Stimulated activated naive B cell treated with anti-CD40 and anti-IgM and Interleukin-4, amounts not matched to agents 10 μg/mL and 1 μg/mL and 100 μg/mL, for 72 hours (primary cell): ENCODE measurements around the gene COL10A1.
A peak's percentile ranks its signal among the peaks of the same experiment; 100 is the strongest.

ENCODE experiments used
- ATAC-seq, 2 donors: fragments of 150-1000 bp; cut with Tn5 transposase; replicated peaks; 2 replicates each; pipeline ENCODE4 v1.10.0; 2021; ENCODE audit warnings: moderate library complexity in 1 of 2
- DNase-seq: peaks from one replicate; pipeline ENCODE4 v3.0.0; 2021
- H3K27ac Mint-ChIP-seq: one replicate; pipeline ENCODE4 v1.8.0; 2022; ENCODE audit warnings: mild to moderate bottlenecking, mixed read lengths
- H3K27me3 Mint-ChIP-seq, 2 donors: one replicate each; pipeline ENCODE4 v1.8.0; 2022; ENCODE audit warnings: mixed read lengths in 2 of 2
- H3K36me3 Mint-ChIP-seq, 2 donors: one replicate each; pipeline ENCODE4 v1.8.0; 2022; ENCODE audit warnings: mixed read lengths in 2 of 2, mild to moderate bottlenecking in 1 of 2
- H3K4me1 Mint-ChIP-seq, 2 donors: one replicate each; pipeline ENCODE4 v1.8.0; 2022; ENCODE audit warnings: mixed read lengths in 2 of 2, mild to moderate bottlenecking in 1 of 2
- H3K4me3 Mint-ChIP-seq, 2 donors: one replicate each; pipeline ENCODE4 v1.8.0; 2022; ENCODE audit warnings: mild to moderate bottlenecking in 2 of 2, mixed read lengths in 2 of 2, moderate library complexity in 1 of 2
- H3K9me3 Mint-ChIP-seq, 2 donors: one replicate each; pipeline ENCODE4 v1.8.0; 2022; ENCODE audit warnings: mixed read lengths in 2 of 2, mild to moderate bottlenecking in 1 of 2

COL10A1 gene

GRCh38 chr6:116145803-116146675 is 20.1 kb upstream of the COL10A1 start:
- Mint-ChIP-seq H3K27ac (no peak overlapping the region), H3K4me1 (no peaks in the 10 kb centered on the region)
- DNase-seq, result no peak

GRCh38 chr6:116144605-116145004 is 18.7 kb upstream of the COL10A1 start:
- H3K27me3 Mint-ChIP-seq, result no peaks in the 10 kb centered on the region
- DNase-seq, result no peak
- H3K27ac Mint-ChIP-seq, result no peak overlapping the region
- H3K36me3 Mint-ChIP-seq, result peaks cover 0 to 6% of the 10 kb centered on the region in 2 donors
- no peaks in the 10 kb centered on the region for H3K4me1 Mint-ChIP-seq
- H3K4me3 Mint-ChIP-seq, result no peak overlapping the region
- no peak for ATAC-seq
- no peaks in the 10 kb centered on the region for H3K9me3 Mint-ChIP-seq

More at GRCh38 chr6:116145803-116146675, 20.1 kb upstream of the COL10A1 start:
- Mint-ChIP-seq H3K36me3 (peaks cover 4 to 8% of the 10 kb centered on the region in 2 donors), H3K4me3 (no peak overlapping the region), H3K27me3 (no peaks in the 10 kb centered on the region), H3K9me3 (no peaks in the 10 kb centered on the region)
- ATAC-seq, result no peak

GRCh38 chr6:116139917-116140316 is 14.0 kb upstream of the COL10A1 start:
- no peak for DNase-seq
- H3K36me3 Mint-ChIP-seq, result peaks cover 5 to 9% of the 10 kb centered on the region in 2 donors
- no peak for ATAC-seq
- H3K27ac Mint-ChIP-seq, result no peak overlapping the region
- H3K9me3 Mint-ChIP-seq, result no peaks in the 10 kb centered on the region
- no peak overlapping the region for H3K4me3 Mint-ChIP-seq
- H3K4me1 Mint-ChIP-seq, result peaks cover 0 to 2% of the 10 kb centered on the region in 2 donors
- H3K27me3 Mint-ChIP-seq, result no peaks in the 10 kb centered on the region

- no peak overlapping the region for H3K27ac Mint-ChIP-seq
- no peak for DNase-seq
- H3K4me3 Mint-ChIP-seq, result no peak overlapping the region
Measured at GRCh38 chr6:116136933-116137340, 11.0 kb upstream of the COL10A1 start.

GRCh38 chr6:116136373-116136772 is 10.4 kb upstream of the COL10A1 start:
- peaks cover 9 to 18% of the 10 kb centered on the region in 2 donors for H3K36me3 Mint-ChIP-seq
- ATAC-seq (no peak), DNase-seq (no peak)
- H3K4me3 Mint-ChIP-seq, result no peak overlapping the region
- H3K9me3 Mint-ChIP-seq, result peaks cover 0 to 3% of the 10 kb centered on the region in 2 donors
- peaks cover 0 to 2% of the 10 kb centered on the region in 2 donors for H3K4me1 Mint-ChIP-seq
- H3K27me3 Mint-ChIP-seq, result no peaks in the 10 kb centered on the region
- H3K27ac Mint-ChIP-seq, result no peak overlapping the region

More at GRCh38 chr6:116136933-116137340, 11.0 kb upstream of the COL10A1 start:
- H3K27me3 Mint-ChIP-seq, result no peaks in the 10 kb centered on the region
- peaks cover 0 to 2% of the 10 kb centered on the region in 2 donors for H3K4me1 Mint-ChIP-seq
- peaks cover 8 to 15% of the 10 kb centered on the region in 2 donors for H3K36me3 Mint-ChIP-seq
- no peak for ATAC-seq
- H3K9me3 Mint-ChIP-seq, result no peaks in the 10 kb centered on the region

- H3K9me3 Mint-ChIP-seq, result peaks cover 0 to 3% of the 10 kb centered on the region in 2 donors
- peaks cover 15 to 21% of the 10 kb centered on the region in 2 donors for H3K36me3 Mint-ChIP-seq
- peaks cover 0 to 2% of the 10 kb centered on the region in 2 donors for H3K4me1 Mint-ChIP-seq
- ATAC-seq, result no peak
- H3K4me3 Mint-ChIP-seq, result no peak overlapping the region
- no peaks in the 10 kb centered on the region for H3K27me3 Mint-ChIP-seq
- H3K27ac Mint-ChIP-seq, result no peak overlapping the region
- DNase-seq, result no peak
Measured at GRCh38 chr6:116133453-116133852, 7.5 kb upstream of the COL10A1 start.

GRCh38 chr6:116127771-116128493 is 2.0 kb upstream of the COL10A1 start:
- no peaks in the 10 kb centered on the region for H3K27me3 Mint-ChIP-seq
- no peak overlapping the region for H3K27ac Mint-ChIP-seq
- H3K4me3 Mint-ChIP-seq, result no peak overlapping the region
- H3K9me3 Mint-ChIP-seq, result peaks cover 0 to 3% of the 10 kb centered on the region in 2 donors
- H3K36me3 Mint-ChIP-seq, result peaks cover 8 to 16% of the 10 kb centered on the region in 2 donors
- DNase-seq (no peak), ATAC-seq (no peak)
- no peaks in the 10 kb centered on the region for H3K4me1 Mint-ChIP-seq

GRCh38 chr6:116120430-116120829 is 5.5 kb downstream of the COL10A1 start:
- no peaks in the 10 kb centered on the region for H3K9me3 Mint-ChIP-seq
- H3K4me3 Mint-ChIP-seq, result no peak overlapping the region
- DNase-seq, result no peak
- H3K27ac Mint-ChIP-seq, result no peak overlapping the region
- peaks cover 7 to 18% of the 10 kb centered on the region in 2 donors for H3K36me3 Mint-ChIP-seq
- H3K27me3 Mint-ChIP-seq, result no peaks in the 10 kb centered on the region
- ATAC-seq, result no peak
- no peaks in the 10 kb centered on the region for H3K4me1 Mint-ChIP-seq

GRCh38 chr6:116118608-116119007 is 7.3 kb downstream of the COL10A1 start:
- Mint-ChIP-seq H3K4me1 (no peaks in the 10 kb centered on the region), H3K9me3 (no peaks in the 10 kb centered on the region), H3K36me3 (peaks cover 15 to 30% of the 10 kb centered on the region in 2 donors), H3K27me3 (no peaks in the 10 kb centered on the region), H3K4me3 (no peak overlapping the region), H3K27ac (no peak overlapping the region)
- no peak for DNase-seq
- ATAC-seq, result no peak

GRCh38 chr6:116115781-116116180 is 10.2 kb downstream of the COL10A1 start:
- H3K36me3 Mint-ChIP-seq, result peaks cover 13 to 40% of the 10 kb centered on the region in 2 donors
- H3K9me3 Mint-ChIP-seq, result no peaks in the 10 kb centered on the region
- ATAC-seq (no peak), DNase-seq (no peak)
- H3K4me1 Mint-ChIP-seq, result no peaks in the 10 kb centered on the region
- H3K27ac Mint-ChIP-seq, result no peak overlapping the region
- no peaks in the 10 kb centered on the region for H3K27me3 Mint-ChIP-seq
- no peak overlapping the region for H3K4me3 Mint-ChIP-seq

- DNase-seq, result no peak
- Mint-ChIP-seq H3K9me3 (no peaks in the 10 kb centered on the region), H3K4me1 (peaks cover 0 to 4% of the 10 kb centered on the region in 2 donors), H3K27ac (no peak overlapping the region), H3K4me3 (no peak overlapping the region), H3K36me3 (peaks cover 25 to 50% of the 10 kb centered on the region in 2 donors), H3K27me3 (no peaks in the 10 kb centered on the region)
- no peak for ATAC-seq
Measured at GRCh38 chr6:116113386-116113785, 12.5 kb downstream of the COL10A1 start.

- ATAC-seq (peak; percentile 73 to 77), DNase-seq (no peak)
- Mint-ChIP-seq H3K27ac (no peak overlapping the region), H3K27me3 (no peaks in the 10 kb centered on the region), H3K4me1 (peaks cover under 1 to 4% of the 10 kb centered on the region in 2 donors), H3K4me3 (no peak overlapping the region), H3K36me3 (peaks cover 25 to 50% of the 10 kb centered on the region in 2 donors), H3K9me3 (no peaks in the 10 kb centered on the region)
Measured at GRCh38 chr6:116111552-116112528, 14.1 kb downstream of the COL10A1 start.

GRCh38 chr6:116108836-116109235 is 17.1 kb downstream of the COL10A1 start:
- no peaks in the 10 kb centered on the region for H3K9me3 Mint-ChIP-seq
- peaks cover 20 to 44% of the 10 kb centered on the region in 2 donors for H3K36me3 Mint-ChIP-seq
- H3K27ac Mint-ChIP-seq, result no peak overlapping the region
- ATAC-seq (no peak), DNase-seq (no peak)
- H3K27me3 Mint-ChIP-seq, result no peaks in the 10 kb centered on the region
- H3K4me1 Mint-ChIP-seq, result peaks cover 5 to 18% of the 10 kb centered on the region in 2 donors
- H3K4me3 Mint-ChIP-seq, result no peak overlapping the region

GRCh38 chr6:116106146-116106545 is 19.8 kb downstream of the COL10A1 start:
- Mint-ChIP-seq H3K27ac (no peak overlapping the region), H3K9me3 (no peaks in the 10 kb centered on the region), H3K4me3 (no peak overlapping the region), H3K27me3 (no peaks in the 10 kb centered on the region), H3K36me3 (peaks cover 17 to 26% of the 10 kb centered on the region in 2 donors), H3K4me1 (peaks cover 21 to 41% of the 10 kb centered on the region in 2 donors)
- no peak for ATAC-seq
- no peak for DNase-seq
